Posterior vena cava (tissue), 2 donors: ENCODE data around the gene PIP5K1C. TPM values are rescaled to one million over a fixed set of nuclear protein-coding genes. Genes with fewer than 3 reads are reported as not detected.

ENCODE experiments used
- DNase-seq: peaks from one replicate; pipeline ENCODE4 v3.0.0-alpha.2; 2020; ENCODE audit warnings: low spot score
- intact Hi-C, 2 donors: fragments of 100-400 bp; cut with DNase I; formaldehyde crosslinking; loops; one replicate each; pipeline versions ENCODE4 v1.14.1 to v1.14.2; 2022 to 2023
- total RNA-seq, 2 donors: library from RNA; stranded (reverse); fragmentation: NEBNext Ultra II Directional; extraction: Animal tissue kit (Norgen Biotek cat#: 25700); gene quantifications; one replicate each; pipeline ENCODE4 v1.2.1, GENCODE V29; 2021
- donor health status: DM: yes; HTN: yes; CAD: no.
- donor health status: DM: yes; HTN: yes; CAD: no.

The PIP5K1C gene
- total RNA-seq, 2 donors from 2014 or later: 80.9 to 85.4 TPM

DNA sequence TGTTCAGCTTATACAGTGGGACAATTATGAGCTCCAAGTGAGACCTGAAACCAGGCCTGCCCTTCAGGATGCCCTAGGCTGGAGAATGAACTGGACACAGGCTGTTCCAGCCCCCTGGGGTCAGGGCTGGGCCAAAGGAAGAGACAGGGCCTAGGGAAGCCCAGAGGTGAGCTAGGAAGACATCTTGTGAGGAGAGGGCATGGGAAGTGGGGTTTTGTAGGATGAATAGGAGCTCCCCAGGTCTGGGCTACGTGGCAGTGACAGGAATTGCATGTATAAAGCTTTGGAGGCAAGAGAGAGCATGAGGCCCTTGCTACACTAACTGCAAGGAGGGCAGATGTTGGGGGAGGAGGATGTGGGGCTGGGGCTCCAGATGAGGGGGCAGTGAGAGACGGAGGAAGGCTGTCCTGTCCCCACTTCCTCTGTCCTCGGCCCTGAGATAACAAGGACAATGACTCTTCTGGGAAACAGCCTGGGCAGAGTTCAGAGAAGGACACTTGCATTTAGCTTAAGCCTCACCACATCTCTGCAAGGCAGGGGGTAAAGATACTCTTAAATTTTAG lies 92.1 kb downstream of the PIP5K1C start:
- DNase-seq: no peak
- intact Hi-C loops: no loop called here

DNA sequence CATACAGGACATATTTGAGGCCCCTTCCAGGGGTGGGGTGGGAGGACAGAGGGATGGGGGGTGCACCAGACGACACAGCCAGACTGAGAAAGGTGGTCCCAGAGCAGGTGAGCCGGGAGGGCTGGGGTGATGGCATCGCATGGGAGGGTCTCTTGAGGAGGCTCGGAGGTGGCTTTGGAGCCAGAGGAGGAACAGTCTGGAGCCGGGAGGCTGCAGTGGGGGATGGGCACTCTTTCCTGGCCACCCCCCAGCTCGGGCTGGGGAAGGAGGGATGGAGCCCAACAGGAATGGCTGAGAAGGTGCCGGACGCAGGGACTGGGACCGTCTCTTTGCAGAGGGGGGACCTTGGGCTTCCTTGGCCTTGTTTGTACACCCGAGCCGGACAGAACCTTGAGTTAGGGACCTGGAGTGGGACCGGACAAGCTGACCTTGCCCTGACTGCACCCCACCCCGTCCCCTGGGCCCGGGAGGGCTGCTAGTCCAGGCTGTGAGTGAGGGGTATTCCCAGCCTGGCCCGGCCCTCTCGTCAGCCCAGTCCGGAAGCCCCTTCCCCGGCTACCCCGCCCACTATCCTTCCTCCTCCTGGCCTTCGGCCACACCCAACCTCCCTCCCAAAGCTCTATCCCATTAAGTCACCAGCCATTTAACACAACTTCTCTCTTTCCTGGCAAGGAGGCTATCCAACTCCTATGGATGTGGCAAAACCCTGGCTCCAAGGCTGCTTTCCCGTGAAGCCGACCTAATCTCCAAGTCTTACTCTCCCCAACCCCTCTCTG lies 92.8 kb downstream of the PIP5K1C start:
- intact Hi-C loops: no loop called here

DNA sequence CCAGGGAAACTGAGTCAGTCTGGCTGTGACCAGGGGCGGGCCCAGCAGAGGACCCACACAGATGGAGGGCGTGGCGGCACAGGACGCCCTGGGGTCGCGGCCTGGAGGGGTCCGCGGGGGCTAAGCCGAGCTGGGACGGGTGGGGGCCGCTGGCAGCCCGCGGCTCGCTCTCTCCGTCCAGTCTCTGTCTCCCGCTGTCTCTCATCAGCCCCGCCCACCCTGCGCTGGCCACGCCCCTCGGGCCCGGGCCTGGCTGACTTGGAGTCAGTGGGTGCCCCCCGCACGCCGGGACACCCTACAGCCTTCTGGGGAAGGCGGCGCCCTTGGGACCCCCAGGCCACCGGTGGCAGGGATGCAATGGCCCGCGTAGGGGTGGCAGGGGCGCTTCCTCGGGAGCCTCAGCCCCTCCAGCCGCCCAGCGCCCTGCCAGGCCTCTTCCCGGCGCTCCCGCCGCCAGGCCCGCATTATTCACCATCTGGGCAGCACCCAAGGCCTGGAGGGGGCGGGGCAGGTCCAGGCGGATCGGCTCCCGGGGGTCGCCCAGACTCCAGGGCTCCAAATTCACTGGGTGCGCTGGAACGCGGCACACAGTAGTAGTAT lies 93.5 kb downstream of the PIP5K1C start, which contains the start of gene TBXA2R:
TSS of gene TBXA2R (minus strand) at position 186 of the 600 bp plus-strand sequence. CDS start 6,241 bp downstream, outside the sequence.
- intact Hi-C loops: no loop called here
- DNase-seq: peak; percentile 91

More for the DNA sequence above, 92.8 kb downstream of the PIP5K1C start:
- DNase-seq: peak; percentile 85

DNA sequence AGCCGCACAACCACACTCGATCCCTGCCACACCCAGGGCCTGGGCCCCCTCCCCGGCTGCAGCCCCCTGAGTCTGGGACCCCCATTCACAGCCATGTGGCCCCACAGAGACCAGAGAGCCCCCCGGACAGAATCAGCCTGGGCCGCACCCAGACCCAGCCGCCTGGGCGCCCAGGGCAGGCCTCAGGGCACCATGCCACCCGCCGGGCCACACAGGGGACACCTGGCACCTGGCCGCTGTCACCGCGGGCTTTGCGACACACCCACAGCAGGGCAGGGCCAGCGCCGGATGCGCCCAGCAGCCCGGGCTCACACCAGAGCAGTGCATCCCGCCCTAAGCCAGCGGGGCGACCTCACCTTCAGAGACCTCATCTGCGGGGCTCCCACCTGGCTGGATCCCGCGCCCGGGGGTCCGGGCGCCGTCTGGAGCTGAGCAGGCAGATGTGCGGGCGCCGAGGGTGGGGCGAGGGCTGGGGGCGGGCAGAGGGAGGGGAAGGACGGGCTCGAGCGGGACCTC lies 94.0 kb downstream of the PIP5K1C start:
- DNase-seq: peak; percentile 81
- intact Hi-C loops: no loop called here

DNA sequence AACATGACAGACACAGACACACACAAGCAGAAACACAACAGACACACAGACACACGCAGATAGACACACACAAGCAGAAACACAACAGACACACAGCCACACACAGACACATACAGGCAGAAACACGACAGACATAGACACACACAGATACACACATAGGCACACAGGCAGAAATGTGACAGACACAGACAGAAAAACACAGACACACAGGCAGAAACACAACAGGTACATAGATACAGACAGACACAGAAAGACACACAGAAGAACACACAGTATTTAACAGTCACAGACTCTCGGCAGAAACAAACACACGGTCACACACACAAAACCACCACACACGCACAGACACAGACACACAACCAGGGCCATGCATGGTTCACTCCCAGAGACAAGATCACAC lies 94.5 kb downstream of the PIP5K1C start:
- intact Hi-C loops: no loop called here
- DNase-seq: no peak

DNA sequence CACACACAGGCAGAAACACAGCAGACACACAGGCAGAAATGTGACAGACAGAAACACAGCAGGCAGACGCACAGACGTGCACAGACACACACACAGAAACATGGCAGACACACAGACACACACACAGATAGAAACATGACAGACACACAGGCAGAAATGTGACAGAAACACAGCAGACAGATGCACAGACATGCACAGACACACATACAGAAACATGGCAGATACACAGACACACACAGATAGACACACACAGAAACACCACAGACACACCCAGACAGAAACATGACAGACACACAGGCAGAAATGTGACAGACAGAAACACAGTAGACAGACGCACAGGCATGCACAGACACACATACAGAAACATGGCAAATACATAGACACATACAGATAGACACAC lies 94.9 kb downstream of the PIP5K1C start:
- DNase-seq: no peak
- intact Hi-C loops: no loop called here

DNA sequence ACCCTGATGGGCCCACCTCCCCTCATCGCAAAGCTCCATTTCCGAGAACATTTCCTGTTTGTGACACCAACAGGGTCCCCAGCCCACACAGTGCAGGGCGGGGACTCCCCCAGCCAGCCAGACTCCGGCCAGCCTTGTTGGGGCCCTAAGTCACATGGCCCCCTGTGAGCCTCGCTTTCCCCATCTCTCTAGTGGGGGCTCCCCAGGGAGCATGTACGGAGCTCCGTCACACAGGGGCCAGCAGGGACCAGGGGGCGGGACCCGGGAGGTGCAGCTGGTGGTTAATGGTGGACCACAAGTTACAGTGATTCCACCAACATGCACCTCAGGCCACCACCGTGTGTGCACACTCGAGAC lies 95.3 kb downstream of the PIP5K1C start:
- peak; percentile 80 for DNase-seq
- intact Hi-C loops: no loop called here

DNA sequence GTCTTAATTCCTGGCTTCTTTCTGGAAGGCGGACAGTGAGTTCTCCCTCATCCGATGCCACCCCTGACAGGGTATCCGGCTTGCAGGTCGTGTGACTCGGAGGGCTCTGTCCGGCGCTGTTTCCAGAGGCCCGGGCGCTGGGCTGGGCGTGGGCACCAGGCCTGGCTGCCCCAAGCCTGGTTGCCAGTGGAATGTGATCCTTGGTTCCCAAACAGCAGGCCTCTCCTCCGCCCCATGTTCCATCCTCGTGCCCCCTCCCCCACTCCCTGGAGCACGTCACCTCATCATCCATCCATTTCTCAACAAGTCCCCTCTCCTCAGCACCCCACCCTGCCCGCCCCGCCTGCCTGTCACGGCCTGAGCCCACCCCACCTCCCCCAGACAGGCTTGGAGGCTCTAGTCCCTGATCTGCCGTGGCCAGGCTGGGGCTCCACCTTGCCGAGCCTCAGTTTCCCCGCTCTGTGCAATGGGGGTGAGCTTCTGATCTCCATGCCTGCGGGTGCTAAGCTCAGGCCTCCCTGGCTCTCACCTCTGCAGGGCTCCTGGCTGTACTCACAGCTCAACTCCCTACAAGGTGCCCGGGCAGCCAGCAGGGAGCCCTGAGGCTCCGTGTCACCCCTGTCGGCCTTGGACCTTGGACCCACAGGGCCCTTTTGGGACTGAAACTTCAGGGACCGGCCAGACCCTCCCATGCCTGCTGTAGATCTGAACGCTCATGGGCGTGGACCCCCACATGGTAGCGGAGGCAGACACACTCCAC lies 95.9 kb downstream of the PIP5K1C start:
- intact Hi-C loops: no loop called here
- peak; percentile 83 for DNase-seq

DNA sequence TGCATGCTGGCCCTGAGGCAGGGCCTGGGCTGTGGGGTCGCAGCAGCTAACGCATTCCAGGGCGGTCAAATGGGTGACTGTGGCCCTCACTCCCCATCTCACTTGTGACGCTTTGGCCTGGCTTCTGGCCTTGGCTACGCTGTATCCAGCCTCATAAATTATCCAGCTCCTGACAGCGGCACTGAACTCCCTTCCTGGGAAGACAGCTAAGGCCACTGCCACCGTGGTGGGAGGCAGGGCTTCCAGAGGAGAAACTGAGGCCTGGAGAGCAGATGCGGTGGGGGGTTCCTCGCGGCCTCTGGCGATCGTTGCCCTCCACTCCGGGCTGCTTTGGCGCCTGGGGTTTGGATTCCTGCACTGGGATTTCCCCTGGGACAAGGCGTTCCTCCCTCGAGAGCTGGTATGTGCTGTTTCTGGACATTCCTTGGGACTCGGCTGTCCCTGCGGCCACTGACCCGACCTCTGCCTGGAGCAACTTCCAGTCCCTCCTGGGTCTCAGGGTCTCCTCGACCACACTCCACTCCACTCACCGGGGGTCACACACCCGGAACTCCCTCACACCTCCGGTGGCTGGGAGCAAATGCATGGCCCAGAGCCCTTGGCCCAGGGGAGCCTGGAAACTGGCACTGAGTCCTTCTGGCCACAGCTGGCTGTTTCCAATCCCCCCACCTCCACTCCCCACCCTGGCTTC lies 97.0 kb downstream of the PIP5K1C start:
- intact Hi-C loops: no loop called here
- DNase-seq: peak; percentile 83

DNA sequence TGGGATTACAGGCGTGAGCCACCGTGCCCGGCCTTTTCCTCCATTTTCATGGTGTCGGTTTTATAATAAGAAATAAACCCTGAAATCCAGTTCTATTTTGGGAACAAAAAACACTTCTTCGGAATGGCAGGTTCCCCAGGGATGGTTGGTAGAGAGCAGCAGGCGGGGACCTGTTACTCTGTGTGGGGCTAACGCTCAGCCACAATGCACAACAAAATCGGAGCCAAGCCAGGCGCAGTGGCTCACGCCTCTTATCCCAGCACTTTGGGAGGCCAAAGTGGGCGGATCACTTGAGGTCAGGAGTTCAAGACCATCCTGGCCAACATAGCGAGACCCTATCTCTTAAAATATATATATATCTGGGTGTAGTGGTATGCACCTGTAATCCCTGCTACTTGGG lies 99.2 kb downstream of the PIP5K1C start:
- intact Hi-C loops: no loop called here
- no peak for DNase-seq

DNA sequence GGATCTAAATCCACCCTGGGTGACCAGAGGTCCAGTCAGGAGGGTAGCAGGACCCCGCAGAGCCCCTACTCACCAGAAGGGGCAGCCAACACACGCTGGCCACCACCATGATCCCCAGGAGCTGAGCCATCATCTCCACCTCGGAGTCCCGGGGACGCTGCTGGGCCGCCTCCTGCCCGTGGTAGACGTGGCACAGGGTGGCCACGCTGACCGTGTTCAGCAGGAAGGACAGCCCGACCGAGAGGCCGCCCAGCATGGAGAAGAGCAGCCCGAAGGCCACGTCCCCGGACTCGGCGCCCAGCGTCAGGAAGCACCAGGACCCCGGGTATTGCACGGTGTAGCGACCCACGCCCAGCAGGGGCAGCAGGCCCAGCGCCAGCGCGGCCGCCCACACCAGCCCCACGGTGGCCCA lies 100.5 kb downstream of the PIP5K1C start:
- intact Hi-C loops: no loop called here

DNA sequence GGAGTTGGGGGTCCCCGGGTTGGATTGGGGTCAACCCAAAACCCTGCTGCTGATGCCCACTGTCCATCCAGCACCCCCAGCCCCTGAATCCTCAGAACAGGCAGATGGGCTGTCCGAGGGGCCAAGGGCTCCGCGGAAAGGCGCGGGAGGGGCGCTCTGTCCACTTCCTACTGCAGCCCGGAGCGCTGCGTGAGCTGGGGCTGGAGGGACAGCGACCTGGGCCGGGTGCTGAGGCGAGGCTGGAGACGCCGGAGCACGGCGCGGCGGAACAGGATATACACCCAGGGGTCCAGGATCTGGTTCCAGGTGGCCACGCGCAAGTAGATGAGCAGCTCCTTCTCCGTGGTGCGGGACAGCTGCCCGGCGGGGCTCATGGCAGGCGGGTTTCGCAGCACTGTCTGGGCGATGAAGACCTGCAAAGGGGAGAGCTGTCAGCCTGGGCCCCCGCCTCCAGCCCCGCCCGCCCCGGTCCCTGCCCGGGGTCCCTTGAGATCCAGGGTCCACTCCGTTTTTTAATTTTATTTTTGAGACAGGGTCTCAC lies 104.7 kb downstream of the PIP5K1C start:
- DNase-seq: peak; percentile 76
- intact Hi-C loops: no loop called here

More for the DNA sequence above, 100.5 kb downstream of the PIP5K1C start:
- peak; percentile 67 for DNase-seq

DNA sequence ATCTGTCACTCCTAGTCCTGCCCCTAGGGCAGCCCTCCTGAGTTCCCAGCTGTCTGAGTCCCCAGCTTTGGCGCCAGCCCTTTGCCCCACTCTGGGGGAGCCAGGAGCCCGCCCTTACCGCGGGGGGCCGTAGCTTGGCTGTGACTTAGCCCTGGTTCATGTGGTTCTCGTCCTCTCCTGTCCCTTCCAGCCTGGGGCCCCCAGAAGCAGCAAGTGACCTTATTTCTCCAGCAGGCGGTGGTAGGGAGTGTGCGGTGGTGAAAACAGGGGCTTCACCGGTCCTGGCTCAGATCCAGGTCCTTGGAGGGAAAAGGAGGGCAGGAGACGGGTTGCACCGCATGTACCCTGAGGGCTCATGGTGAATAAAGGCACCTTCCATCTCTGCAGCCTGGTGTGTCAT lies 107.1 kb downstream of the PIP5K1C start:
- peak; percentile 73 for DNase-seq

DNA sequence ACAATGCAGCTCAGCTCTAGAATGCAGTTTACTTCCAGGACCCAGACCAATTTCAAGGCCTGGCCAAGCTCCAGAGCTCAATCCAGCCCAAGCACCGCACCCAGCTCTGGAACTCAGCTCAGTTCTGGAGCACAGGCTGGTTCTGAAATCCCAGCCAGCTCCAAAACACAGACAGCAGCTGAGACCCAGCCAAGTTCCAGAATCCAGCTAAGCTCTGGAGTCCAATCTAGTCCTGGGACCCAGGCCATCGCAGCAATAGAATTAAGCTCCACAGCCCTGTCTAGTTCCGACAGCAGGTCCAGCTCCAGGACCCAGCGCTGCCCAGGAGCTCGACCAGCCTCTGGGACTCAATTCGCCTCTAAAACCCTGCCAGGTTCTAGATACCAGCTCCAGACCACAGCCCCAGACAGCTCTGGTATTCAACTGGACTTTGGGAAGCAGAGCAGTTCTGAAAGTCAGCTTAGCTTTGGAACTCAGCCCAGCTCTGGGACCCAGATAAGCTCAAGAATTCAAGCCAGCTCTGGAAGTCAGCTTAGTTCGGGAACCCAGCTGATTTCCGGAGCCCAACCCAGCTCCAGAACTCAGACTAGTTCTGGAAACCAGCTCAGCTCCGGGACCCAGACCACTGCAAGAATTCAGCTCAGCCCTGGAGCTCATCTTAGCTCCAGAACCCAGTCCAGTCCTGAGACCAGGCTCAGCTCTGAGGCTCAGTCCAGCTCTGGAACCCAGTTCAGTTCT lies 108.2 kb downstream of the PIP5K1C start:
- intact Hi-C loops: no loop called here
- DNase-seq: peak; percentile 55

More for the DNA sequence above, 107.1 kb downstream of the PIP5K1C start:
- intact Hi-C loops: no loop called here

DNA sequence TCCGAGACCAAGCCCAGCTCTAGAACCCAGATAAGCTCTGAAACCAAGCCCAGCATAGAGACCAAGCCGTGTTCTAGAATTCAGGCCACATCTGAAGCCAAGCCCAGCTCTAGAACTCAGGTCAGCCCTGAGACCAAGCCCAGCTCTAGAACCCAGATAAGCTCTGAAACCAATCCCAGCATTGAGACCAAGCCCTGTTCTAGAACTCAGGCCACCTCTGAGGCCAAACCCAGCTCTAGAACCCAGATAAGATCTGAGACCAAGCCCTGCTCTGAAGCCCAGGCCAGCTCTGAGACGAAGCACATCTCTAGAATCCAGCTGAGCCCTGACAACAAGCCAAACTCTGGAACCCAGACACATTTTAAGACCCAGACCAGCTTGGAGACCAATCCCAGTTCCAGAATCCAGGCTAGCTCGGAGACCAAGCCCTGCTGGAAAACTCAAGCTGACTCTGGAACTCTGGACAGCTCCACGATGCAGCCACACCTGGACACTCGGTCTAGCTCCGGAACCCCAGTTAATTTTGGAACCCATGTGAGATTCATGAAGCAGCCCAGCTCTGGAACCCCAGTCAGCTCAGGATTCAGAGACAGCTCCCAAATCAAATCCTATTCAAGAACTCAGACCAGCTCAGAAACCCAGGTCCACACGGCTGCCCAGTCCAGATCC lies 109.1 kb downstream of the PIP5K1C start:
- intact Hi-C loops: no loop called here
- peak; percentile 63 for DNase-seq

DNA sequence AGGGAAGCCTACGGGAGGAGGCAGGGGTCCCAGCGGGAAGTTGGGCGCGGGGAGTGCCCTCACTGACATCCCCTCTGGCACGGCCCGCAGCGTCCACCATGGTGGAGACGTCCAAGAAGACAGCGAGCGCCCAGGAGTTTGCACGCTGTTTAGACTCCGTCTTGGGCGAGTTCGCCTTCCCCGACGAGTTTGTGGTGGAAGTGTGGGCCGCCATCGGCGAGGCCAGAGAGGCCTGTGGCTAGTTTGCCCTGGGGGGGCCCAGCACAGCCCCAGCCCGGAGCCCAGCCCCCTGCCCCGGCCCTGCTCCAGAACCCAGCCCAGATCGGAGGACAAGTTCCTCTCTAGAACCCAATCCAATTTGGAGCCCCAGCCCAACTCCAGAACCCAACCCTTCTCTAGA lies 110.3 kb downstream of the PIP5K1C start:
- intact Hi-C loops: no loop called here
- DNase-seq: peak; percentile 74

DNA sequence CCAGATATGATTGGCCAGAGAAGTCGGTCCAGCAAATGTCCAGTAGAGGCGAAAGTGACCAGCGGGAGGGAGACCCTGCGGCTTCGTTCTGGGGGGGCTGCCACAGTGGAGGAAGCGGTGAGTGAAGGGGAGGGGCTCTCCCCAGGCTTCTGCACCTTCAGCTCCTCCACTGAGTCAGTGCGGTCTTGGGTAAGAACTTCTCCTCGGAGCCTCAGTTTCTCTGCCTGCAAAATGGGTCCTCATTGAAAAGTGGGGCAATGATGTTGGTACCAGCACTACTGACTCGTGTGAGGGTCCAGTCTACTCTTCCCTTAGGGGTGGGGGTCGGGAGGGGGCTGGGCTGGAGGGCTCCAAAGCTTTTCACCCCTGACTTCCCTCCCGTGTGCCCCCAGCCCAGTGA lies 110.8 kb downstream of the PIP5K1C start:
- peak; percentile 64 for DNase-seq
- intact Hi-C loops: no loop called here
